DOHH2 (cell line): ENCODE data around the gene SIX3.

Experiments
- CTCF ChIP-seq: fragments of 200-600 bp; sonication (generic); IDR thresholded peaks from one replicate; pipeline ENCODE4 v1.5.1; 2014; ENCODE audit warnings: antibody characterized with exemption, mild to moderate bottlenecking, low read depth, low read length; ENCODE audit not compliant: poor library complexity, severe bottlenecking
- EZH2phosphoT487 ChIP-seq: fragments of 200-600 bp; sonication (generic); IDR thresholded peaks from 2 replicates; pipeline ENCODE4 v1.6.1; 2017; ENCODE audit warnings: borderline replicate concordance, mild to moderate bottlenecking, antibody characterized with exemption, low read length, moderate library complexity, mixed read lengths

DNA sequence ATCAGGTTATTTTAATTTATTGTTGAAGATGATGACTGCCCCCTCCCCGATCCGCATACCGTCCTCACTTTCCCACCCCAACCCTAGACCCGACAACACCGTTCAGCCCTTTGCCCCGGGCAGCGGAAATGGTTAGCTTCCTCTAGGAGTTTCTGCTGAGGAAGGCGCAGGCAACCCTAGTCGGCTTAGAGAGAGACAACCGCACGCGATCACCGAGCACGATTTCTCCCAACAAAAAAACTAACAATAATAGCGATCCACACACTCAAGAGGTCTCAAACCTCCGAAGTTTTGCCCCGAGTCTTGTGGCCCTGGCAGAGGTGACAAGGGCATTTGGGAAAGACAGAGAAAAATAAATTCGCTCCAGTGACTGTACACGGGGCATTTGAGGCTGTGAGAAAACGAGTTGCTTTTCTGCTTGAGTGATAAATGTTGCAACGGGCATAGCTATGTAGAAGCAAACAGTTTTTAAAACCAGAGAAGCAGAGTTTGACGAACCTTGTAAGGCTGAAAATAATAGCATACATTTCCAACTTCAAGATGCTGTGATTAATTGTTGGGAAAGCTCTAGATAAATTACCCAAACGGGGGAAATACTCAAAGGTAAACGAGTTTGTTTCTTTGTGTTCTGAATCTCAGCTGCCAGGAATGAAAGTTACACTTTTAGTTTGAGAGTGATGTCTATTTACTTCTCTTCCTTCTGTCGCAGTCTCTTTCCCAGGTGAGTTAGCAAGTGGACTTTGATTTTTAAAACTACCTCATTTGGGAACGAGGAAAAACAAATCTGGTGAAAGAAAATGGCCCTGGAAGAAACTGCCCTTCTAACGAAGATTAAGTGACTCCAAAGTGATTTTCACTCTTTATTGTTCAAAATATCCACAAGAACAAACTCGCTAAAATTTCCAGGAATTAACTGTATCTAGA, 11.0 kb upstream of the SIX3 start:
- TF ChIP-seq CTCF: no peak
- no peak for TF ChIP-seq EZH2phosphoT487
